ENCODE results near the gene RRM2. TPM values are rescaled to one million over a fixed set of nuclear protein-coding genes. Genes with fewer than 3 reads are reported as not detected.
A peak's percentile ranks its signal among the peaks of the same experiment; 100 is the strongest.

RRM2 gene
- total RNA-seq, 1 experiment from 2014 or later = 330 TPM

- DNase-seq (ENCODE audit: low read depth, low spot score) = no peak
- TF ChIP-seq MAX (IDR thresholded peaks at IDR 0.05) = no peak
- TF ChIP-seq RAD21 (IDR thresholded peaks at IDR 0.05; ENCODE audit: low read depth) = peak; percentile 24; the same call in 1 of the 2 replicates
- CTCF ChIA-PET = interaction anchor here (0.7 kb wide), 1 partner anchor 246 kb away, joined by 3 read pairs; no protein-coding TSS in a partner anchor
- Histone ChIP-seq H3K79me2 (ENCODE audit: insufficient read depth, low read length) (no peaks in the 10 kb centered on the region), H3K36me3 (ENCODE audit: control insufficient read depth in 1 of 2, insufficient read depth in 2 of 2, low read length in 2 of 2) (no peaks in the 10 kb centered on the region), H3K9ac (ENCODE audit: low read length) (no peak overlapping the region), H3K4me2 (ENCODE audit: low read length) (no peak overlapping the region), H3K27me3 (ENCODE audit: insufficient read depth, low read length) (no peaks in the 10 kb centered on the region), H4K20me1 (ENCODE audit: insufficient read depth) (no peaks in the 10 kb centered on the region), H3K4me1 (ENCODE audit: control insufficient read depth in 1 of 2, insufficient read depth in 2 of 2, low read length in 2 of 2) (peaks cover 0 to 10% of the 10 kb centered on the region in 2 experiments; a peak in 2 of 4 replicates), H3K4me3 (replicated peaks in 1 of 2; ENCODE audit: low read depth in 1 of 2, low read length in 2 of 2) (no peak overlapping the region), H3K27ac (ENCODE audit: low read depth, low read length) (no peak overlapping the region), H2AFZ (ENCODE audit: low read depth, low read length, poor library complexity, severe bottlenecking) (no peak overlapping the region), H3K9me3 (ENCODE audit: control insufficient read depth in 1 of 2, insufficient read depth in 1 of 2, low read depth in 1 of 2, low read length in 2 of 2) (no peaks in the 10 kb centered on the region), H3K9me2 (ENCODE audit: insufficient read depth) (no peaks in the 10 kb centered on the region)
- BruUV-seq (replicated peaks) = no TSS peak
- RAD21 ChIA-PET (ENCODE audit: low non-redundant PET in 1 of 2, low total read pairs in 2 of 2, uncharacterized antibody in 2 of 2, unreplicated experiment in 2 of 2) = interaction anchor here in 1 of 2 experiments (0.6 kb wide), 1 partner anchor 384 kb away, joined by 6 read pairs; no protein-coding TSS in a partner anchor
- intact Hi-C loops (cut with micrococcal nuclease) = no loop called here
- ATAC-seq = no peak
- POLR2A ChIA-PET = no interaction called here
Measured at GRCh38 chr2:10162586-10163497, 40.3 kb downstream of the RRM2 start.

- intact Hi-C loops (cut with micrococcal nuclease) = no loop called here
- H4K20me1 ChIP-seq (ENCODE audit: insufficient read depth) = no peaks in the 10 kb centered on the region
- TF ChIP-seq SRF (IDR thresholded peaks at IDR 0.05; ENCODE audit: low read depth) = no peak
- TF ChIP-seq JUND (IDR thresholded peaks at IDR 0.05) = no peak
- no peak for TF ChIP-seq MAX (IDR thresholded peaks at IDR 0.05)
- TF ChIP-seq SP1 (IDR thresholded peaks at IDR 0.05; ENCODE audit: low read depth) = no peak
- TF ChIP-seq CTCF (IDR thresholded peaks at IDR 0.05 in 2 of 3, conservative IDR thresholded peaks at IDR 0.05 in 1 of 3; ENCODE audit: borderline replicate concordance in 1 of 3, insufficient read depth in 1 of 3, low read depth in 2 of 3, low read length in 2 of 3) = 0 out of 6 replicates have a peak, but pooled peaks of 1 of the 3 experiments have one; percentile 3
- no peaks in the 10 kb centered on the region for H3K27me3 ChIP-seq (ENCODE audit: insufficient read depth, low read length)
- H3K79me2 ChIP-seq (ENCODE audit: insufficient read depth, low read length) = no peaks in the 10 kb centered on the region
- ChIA-PET POLR2A (no interaction called here), RAD21 (ENCODE audit: low non-redundant PET in 1 of 2, low total read pairs in 2 of 2, uncharacterized antibody in 2 of 2, unreplicated experiment in 2 of 2) (no interaction called here), CTCF (interaction anchor here (0.7 to 1.3 kb wide), 2 partner anchors 245 to 272 kb away, joined by 3 read pairs; no protein-coding TSS in a partner anchor)
- BruUV-seq (replicated peaks) = no TSS peak
- no peaks in the 10 kb centered on the region for H3K9me2 ChIP-seq (ENCODE audit: insufficient read depth)
- no peak overlapping the region for H3K9ac ChIP-seq (ENCODE audit: low read length)
- ATAC-seq (no peak), DNase-seq (ENCODE audit: low read depth, low spot score) (no peak)
- H3K4me3 ChIP-seq (replicated peaks in 1 of 2; ENCODE audit: low read depth in 1 of 2, low read length in 2 of 2) = no peak overlapping the region
- H3K9me3 ChIP-seq (ENCODE audit: control insufficient read depth in 1 of 2, insufficient read depth in 1 of 2, low read depth in 1 of 2, low read length in 2 of 2) = no peaks in the 10 kb centered on the region
- H3K27ac ChIP-seq (ENCODE audit: low read depth, low read length) = no peak overlapping the region
- no peak overlapping the region for H2AFZ ChIP-seq (ENCODE audit: low read depth, low read length, poor library complexity, severe bottlenecking)
- peaks cover 5 to 18% of the 10 kb centered on the region in 2 experiments; a peak in 3 of 4 replicates for H3K4me1 ChIP-seq (ENCODE audit: control insufficient read depth in 1 of 2, insufficient read depth in 2 of 2, low read length in 2 of 2)
- no peak overlapping the region for H3K4me2 ChIP-seq (ENCODE audit: low read length)
- no peaks in the 10 kb centered on the region for H3K36me3 ChIP-seq (ENCODE audit: control insufficient read depth in 1 of 2, insufficient read depth in 2 of 2, low read length in 2 of 2)
Measured at GRCh38 chr2:10163498-10164486, 41.3 kb downstream of the RRM2 start.

Data from HCT116 (cell line).